MM.1S (cell line): ENCODE data around the gene NINJ1.

Experiments
- CTCF ChIP-seq: fragments of 300-600 bp; sonication (generic); IDR thresholded peaks from 2 replicates; pipeline ENCODE4 v1.5.1; 2016; ENCODE audit warnings: antibody characterized with exemption, low read length, mixed read lengths
- EZH2 ChIP-seq: fragments of 300-600 bp; sonication (generic); optimal IDR thresholded peaks from 2 replicates; pipeline ENCODE3; 2017; ENCODE audit warnings: low read depth, mild to moderate bottlenecking, antibody characterized with exemption, low read length, mixed read lengths

GRCh38 chr9:93181672-93182435 lies 47.8 kb upstream of the NINJ1 start:
- TF ChIP-seq CTCF (no peak), EZH2 (no peak)
